Activated T-helper 17 cell treated with anti-CD3 and anti-CD28 coated beads, Interleukin-2, amount 50 U/mL, for 72 hours (primary cell): ENCODE results near the gene ITGA8. TPM values are rescaled to one million over a fixed set of nuclear protein-coding genes. Genes with fewer than 3 reads are reported as not detected.
"Not testable (repeated sequence)": the region's sequence is repeated elsewhere in the genome, so short reads cannot be mapped to it uniquely, and the experiment has no call there.

Experiments used
- ATAC-seq: fragments of 150-1000 bp; cut with Tn5 transposase; replicated peaks from 2 replicates; pipeline ENCODE4 v1.10.0; 2021; ENCODE audit warnings: mild to moderate bottlenecking, moderate library complexity
- H3K27ac Mint-ChIP-seq: one replicate; pipeline ENCODE4 v1.8.0; 2022; ENCODE audit warnings: mixed read lengths
- H3K27me3 Mint-ChIP-seq: one replicate; pipeline ENCODE4 v1.8.0; 2022; ENCODE audit warnings: mixed read lengths
- H3K36me3 Mint-ChIP-seq: one replicate; pipeline ENCODE4 v1.8.0; 2022; ENCODE audit warnings: low read depth, mild to moderate bottlenecking, mixed read lengths
- H3K4me1 Mint-ChIP-seq: one replicate; pipeline ENCODE4 v1.8.0; 2022; ENCODE audit warnings: mixed read lengths
- H3K4me3 Mint-ChIP-seq: one replicate; pipeline ENCODE4 v1.8.0; 2022; ENCODE audit warnings: mild to moderate bottlenecking, mixed read lengths
- H3K9me3 Mint-ChIP-seq: one replicate; pipeline ENCODE4 v1.8.0; 2022; ENCODE audit warnings: mixed read lengths
- total RNA-seq, 2 donors: library from RNA; stranded (reverse); gene quantifications; one replicate each; pipeline ENCODE4 v1.2.3, GENCODE V29; 2022

ITGA8 gene
- total RNA-seq: not detected

- no peaks in the 10 kb centered on the region for H3K36me3 Mint-ChIP-seq
- no peak for ATAC-seq
- H3K27ac Mint-ChIP-seq: no peak within 1 kb of the TSS
- no peaks in the 10 kb centered on the region for H3K4me1 Mint-ChIP-seq
- H3K9me3 Mint-ChIP-seq: no peaks in the 10 kb centered on the region
- peak within 1 kb of the TSS; percentile 6 for H3K4me3 Mint-ChIP-seq
- H3K27me3 Mint-ChIP-seq: peaks cover 31% of the 10 kb centered on the region
Observed at GRCh38 chr10:15719899-15720634, at the start of gene ITGA8. TSS of gene ITGA8 (minus strand) at chr10:15719922. CDS start at chr10:15719771, 151 bp downstream.

- Mint-ChIP-seq H3K36me3 (no peaks in the 10 kb centered on the region), H3K4me3 (no peak overlapping the region), H3K9me3 (no peaks in the 10 kb centered on the region), H3K27me3 (no peaks in the 10 kb centered on the region), H3K4me1 (no peaks in the 10 kb centered on the region), H3K27ac (no peak overlapping the region)
- ATAC-seq: no peak
Observed at GRCh38 chr10:15764892-15765454, 45.3 kb upstream of the ITGA8 start.

GRCh38 chr10:15763006-15763405, 43.3 kb upstream of the ITGA8 start:
- H3K36me3 Mint-ChIP-seq: no peaks in the 10 kb centered on the region
- H3K27ac Mint-ChIP-seq: no peak overlapping the region
- no peak overlapping the region for H3K4me3 Mint-ChIP-seq
- no peak for ATAC-seq
- H3K4me1 Mint-ChIP-seq: no peaks in the 10 kb centered on the region
- no peaks in the 10 kb centered on the region for H3K9me3 Mint-ChIP-seq
- H3K27me3 Mint-ChIP-seq: no peaks in the 10 kb centered on the region

GRCh38 chr10:15762239-15762638, 42.5 kb upstream of the ITGA8 start:
- not testable (repeated sequence) for ATAC-seq, H3K4me3 Mint-ChIP-seq, H3K36me3 Mint-ChIP-seq, H3K27ac Mint-ChIP-seq, H3K4me1 Mint-ChIP-seq, H3K9me3 Mint-ChIP-seq, H3K27me3 Mint-ChIP-seq

GRCh38 chr10:15761224-15761623, 41.5 kb upstream of the ITGA8 start:
- not testable (repeated sequence) for H3K4me1 Mint-ChIP-seq, H3K9me3 Mint-ChIP-seq, ATAC-seq, H3K27ac Mint-ChIP-seq, H3K4me3 Mint-ChIP-seq, H3K27me3 Mint-ChIP-seq, H3K36me3 Mint-ChIP-seq

- no peak for ATAC-seq
- Mint-ChIP-seq H3K9me3 (no peaks in the 10 kb centered on the region), H3K27me3 (peaks cover 8% of the 10 kb centered on the region), H3K27ac (no peak overlapping the region), H3K36me3 (no peaks in the 10 kb centered on the region), H3K4me1 (no peaks in the 10 kb centered on the region), H3K4me3 (no peak overlapping the region)
Observed at GRCh38 chr10:15760681-15761080, 41.0 kb upstream of the ITGA8 start.

GRCh38 chr10:15759265-15759664, 39.5 kb upstream of the ITGA8 start:
- no peak for ATAC-seq
- Mint-ChIP-seq H3K4me3 (no peak overlapping the region), H3K36me3 (no peaks in the 10 kb centered on the region), H3K27ac (no peak overlapping the region), H3K27me3 (peaks cover 11% of the 10 kb centered on the region), H3K9me3 (no peaks in the 10 kb centered on the region), H3K4me1 (no peaks in the 10 kb centered on the region)

GRCh38 chr10:15758618-15759017, 38.9 kb upstream of the ITGA8 start:
- peaks cover 14% of the 10 kb centered on the region for H3K27me3 Mint-ChIP-seq
- H3K4me3 Mint-ChIP-seq: no peak overlapping the region
- no peaks in the 10 kb centered on the region for H3K4me1 Mint-ChIP-seq
- no peak overlapping the region for H3K27ac Mint-ChIP-seq
- no peaks in the 10 kb centered on the region for H3K9me3 Mint-ChIP-seq
- no peaks in the 10 kb centered on the region for H3K36me3 Mint-ChIP-seq
- no peak for ATAC-seq

GRCh38 chr10:15754937-15755336, 35.2 kb upstream of the ITGA8 start:
- no peaks in the 10 kb centered on the region for H3K4me1 Mint-ChIP-seq
- H3K4me3 Mint-ChIP-seq: no peak overlapping the region
- H3K36me3 Mint-ChIP-seq: no peaks in the 10 kb centered on the region
- H3K27ac Mint-ChIP-seq: no peak overlapping the region
- H3K27me3 Mint-ChIP-seq: peaks cover 25% of the 10 kb centered on the region
- no peak for ATAC-seq
- no peaks in the 10 kb centered on the region for H3K9me3 Mint-ChIP-seq

- ATAC-seq: no peak
- no peaks in the 10 kb centered on the region for H3K4me1 Mint-ChIP-seq
Observed at GRCh38 chr10:15751046-15751445, 31.3 kb upstream of the ITGA8 start.

GRCh38 chr10:15748126-15748525, 28.4 kb upstream of the ITGA8 start:
- Mint-ChIP-seq H3K4me3 (no peak overlapping the region), H3K27ac (no peak overlapping the region), H3K4me1 (no peaks in the 10 kb centered on the region), H3K36me3 (no peaks in the 10 kb centered on the region), H3K27me3 (peaks cover 14% of the 10 kb centered on the region), H3K9me3 (no peaks in the 10 kb centered on the region)
- no peak for ATAC-seq

More at GRCh38 chr10:15751046-15751445, 31.3 kb upstream of the ITGA8 start:
- Mint-ChIP-seq H3K9me3 (no peaks in the 10 kb centered on the region), H3K27ac (no peak overlapping the region), H3K4me3 (no peak overlapping the region), H3K27me3 (peaks cover 22% of the 10 kb centered on the region), H3K36me3 (no peaks in the 10 kb centered on the region)

- peaks cover 9% of the 10 kb centered on the region for H3K27me3 Mint-ChIP-seq
- H3K4me1 Mint-ChIP-seq: no peaks in the 10 kb centered on the region
- H3K36me3 Mint-ChIP-seq: no peaks in the 10 kb centered on the region
- H3K4me3 Mint-ChIP-seq: no peak overlapping the region
- no peak overlapping the region for H3K27ac Mint-ChIP-seq
- no peaks in the 10 kb centered on the region for H3K9me3 Mint-ChIP-seq
- ATAC-seq: no peak
Observed at GRCh38 chr10:15747632-15748031, 27.9 kb upstream of the ITGA8 start.

GRCh38 chr10:15745751-15746150, 26.0 kb upstream of the ITGA8 start:
- H3K36me3 Mint-ChIP-seq: no peaks in the 10 kb centered on the region
- no peaks in the 10 kb centered on the region for H3K4me1 Mint-ChIP-seq
- H3K9me3 Mint-ChIP-seq: no peaks in the 10 kb centered on the region
- no peak overlapping the region for H3K4me3 Mint-ChIP-seq
- ATAC-seq: no peak
- H3K27ac Mint-ChIP-seq: no peak overlapping the region
- H3K27me3 Mint-ChIP-seq: peaks cover 4% of the 10 kb centered on the region

GRCh38 chr10:15744217-15744865, 24.6 kb upstream of the ITGA8 start:
- H3K4me3 Mint-ChIP-seq: no peak overlapping the region
- H3K36me3 Mint-ChIP-seq: no peaks in the 10 kb centered on the region
- H3K27ac Mint-ChIP-seq: no peak overlapping the region
- H3K4me1 Mint-ChIP-seq: no peaks in the 10 kb centered on the region
- ATAC-seq: no peak
- H3K9me3 Mint-ChIP-seq: no peaks in the 10 kb centered on the region
- peaks cover 4% of the 10 kb centered on the region for H3K27me3 Mint-ChIP-seq

- no peak overlapping the region for H3K27ac Mint-ChIP-seq
- no peak for ATAC-seq
- H3K27me3 Mint-ChIP-seq: peaks cover 5% of the 10 kb centered on the region
- H3K36me3 Mint-ChIP-seq: no peaks in the 10 kb centered on the region
- H3K9me3 Mint-ChIP-seq: no peaks in the 10 kb centered on the region
- H3K4me1 Mint-ChIP-seq: no peaks in the 10 kb centered on the region
- no peak overlapping the region for H3K4me3 Mint-ChIP-seq
Observed at GRCh38 chr10:15743443-15743842, 23.7 kb upstream of the ITGA8 start.
